ENCODE results near the gene ARL14EP. TPM values are rescaled to one million over a fixed set of nuclear protein-coding genes. Genes with fewer than 3 reads are reported as not detected.

ARL14EP gene
- total and polyA plus RNA-seq, 2 experiments from 2014 or later: 21.7 to 22.2 TPM

DNA sequence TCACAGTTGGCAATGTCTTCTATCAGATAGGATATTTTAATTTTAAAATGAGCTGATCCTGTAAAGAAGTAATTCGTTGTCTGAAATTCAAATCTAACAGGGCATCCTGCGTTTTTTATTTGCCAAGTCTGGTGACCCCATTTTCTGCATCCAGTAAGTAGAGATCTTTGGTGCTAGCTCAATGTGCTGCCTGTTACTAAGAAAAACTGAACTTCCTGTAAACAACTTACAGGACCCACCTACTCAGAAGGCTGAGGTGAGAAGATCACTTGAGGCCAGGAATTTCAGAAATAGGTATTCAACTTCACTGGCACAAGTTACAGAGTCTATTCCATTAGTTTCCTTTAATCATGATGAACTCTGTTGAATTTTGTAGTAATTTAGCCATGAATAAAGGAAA lies 4.0 kb downstream of the ARL14EP start:
- H3K79me2 ChIP-seq: peaks cover 81% of the 10 kb centered on the region

DNA sequence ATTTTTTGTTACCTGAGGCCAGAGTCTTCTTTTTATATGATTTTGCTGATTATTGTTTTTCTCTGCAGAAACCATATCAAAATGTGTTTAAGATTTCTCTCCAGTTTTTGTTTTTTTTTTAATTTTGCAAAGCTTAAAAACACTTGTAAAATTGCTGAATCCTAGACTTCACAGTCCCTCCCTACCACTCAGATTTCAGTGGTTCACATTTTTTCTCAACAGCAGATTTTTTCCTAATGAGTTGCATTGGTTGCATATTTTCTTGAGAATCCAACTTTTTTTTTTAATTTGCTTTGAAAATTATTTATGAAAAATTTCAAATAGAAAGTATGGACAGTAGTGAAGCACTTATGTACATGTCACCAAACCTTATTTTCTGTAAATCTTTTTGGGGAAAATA lies 5.8 kb downstream of the ARL14EP start:
- no peak overlapping the region for H3K4me2 ChIP-seq
- H3K4me3 ChIP-seq: no peak overlapping the region
- TF ChIP-seq EZH2phosphoT487 (IDR thresholded peaks at IDR 0.05; ENCODE audit: low read depth, severe bottlenecking, unreplicated experiment) (no peak), EZH2 (IDR thresholded peaks at IDR 0.05; ENCODE audit: borderline replicate concordance) (no peak)
- TF ChIP-seq, protein P1, sequence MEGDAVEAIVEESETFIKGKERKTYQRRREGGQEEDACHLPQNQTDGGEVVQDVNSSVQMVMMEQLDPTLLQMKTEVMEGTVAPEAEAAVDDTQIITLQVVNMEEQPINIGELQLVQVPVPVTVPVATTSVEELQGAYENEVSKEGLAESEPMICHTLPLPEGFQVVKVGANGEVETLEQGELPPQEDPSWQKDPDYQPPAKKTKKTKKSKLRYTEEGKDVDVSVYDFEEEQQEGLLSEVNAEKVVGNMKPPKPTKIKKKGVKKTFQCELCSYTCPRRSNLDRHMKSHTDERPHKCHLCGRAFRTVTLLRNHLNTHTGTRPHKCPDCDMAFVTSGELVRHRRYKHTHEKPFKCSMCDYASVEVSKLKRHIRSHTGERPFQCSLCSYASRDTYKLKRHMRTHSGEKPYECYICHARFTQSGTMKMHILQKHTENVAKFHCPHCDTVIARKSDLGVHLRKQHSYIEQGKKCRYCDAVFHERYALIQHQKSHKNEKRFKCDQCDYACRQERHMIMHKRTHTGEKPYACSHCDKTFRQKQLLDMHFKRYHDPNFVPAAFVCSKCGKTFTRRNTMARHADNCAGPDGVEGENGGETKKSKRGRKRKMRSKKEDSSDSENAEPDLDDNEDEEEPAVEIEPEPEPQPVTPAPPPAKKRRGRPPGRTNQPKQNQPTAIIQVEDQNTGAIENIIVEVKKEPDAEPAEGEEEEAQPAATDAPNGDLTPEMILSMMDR (IDR thresholded peaks at IDR 0.05; ENCODE audit: poor library complexity): no peak
- no peaks in the 10 kb centered on the region for H3K9me3 ChIP-seq (ENCODE audit: low read depth)
- DNase-seq (ENCODE audit: low spot score): no peak
- no peaks in the 10 kb centered on the region for H3K27me3 ChIP-seq
- no peak overlapping the region for H2AFZ ChIP-seq
- no peaks in the 10 kb centered on the region for H3K9me2 ChIP-seq (replicated peaks; ENCODE audit: insufficient read depth)
- no peaks in the 10 kb centered on the region for H3K36me3 ChIP-seq (replicated peaks; ENCODE audit: insufficient read depth, low read depth)
- H3K4me1 ChIP-seq (ENCODE audit: insufficient read depth): peaks cover 12% of the 10 kb centered on the region
- H3K27ac ChIP-seq: no peak overlapping the region
- H4K20me1 ChIP-seq (ENCODE audit: insufficient read depth, poor library complexity, severe bottlenecking): peaks cover 3% of the 10 kb centered on the region
- peaks cover 85% of the 10 kb centered on the region for H3K79me2 ChIP-seq

More for the DNA sequence above, 4.0 kb downstream of the ARL14EP start:
- Histone ChIP-seq H3K27ac (no peak overlapping the region), H2AFZ (no peak overlapping the region), H3K4me3 (no peak overlapping the region), H3K27me3 (no peaks in the 10 kb centered on the region), H3K9me3 (ENCODE audit: low read depth) (no peaks in the 10 kb centered on the region), H3K36me3 (replicated peaks; ENCODE audit: insufficient read depth, low read depth) (no peaks in the 10 kb centered on the region), H3K4me1 (ENCODE audit: insufficient read depth) (peaks cover 12% of the 10 kb centered on the region), H3K4me2 (no peak overlapping the region), H3K9me2 (replicated peaks; ENCODE audit: insufficient read depth) (no peaks in the 10 kb centered on the region), H4K20me1 (ENCODE audit: insufficient read depth, poor library complexity, severe bottlenecking) (peaks cover 3% of the 10 kb centered on the region)
- TF ChIP-seq, protein P1 (IDR thresholded peaks at IDR 0.05; ENCODE audit: poor library complexity): no peak
- no peak for TF ChIP-seq EZH2 (IDR thresholded peaks at IDR 0.05; ENCODE audit: borderline replicate concordance)
- TF ChIP-seq EZH2phosphoT487 (IDR thresholded peaks at IDR 0.05; ENCODE audit: low read depth, severe bottlenecking, unreplicated experiment): no peak
- 100% methylated on average over 2 of the region's 2 CpGs for WGBS (ENCODE audit: low lambda C conversion rate, missing lambda C conversion rate)
- DNase-seq (ENCODE audit: low spot score): no peak

DNA sequence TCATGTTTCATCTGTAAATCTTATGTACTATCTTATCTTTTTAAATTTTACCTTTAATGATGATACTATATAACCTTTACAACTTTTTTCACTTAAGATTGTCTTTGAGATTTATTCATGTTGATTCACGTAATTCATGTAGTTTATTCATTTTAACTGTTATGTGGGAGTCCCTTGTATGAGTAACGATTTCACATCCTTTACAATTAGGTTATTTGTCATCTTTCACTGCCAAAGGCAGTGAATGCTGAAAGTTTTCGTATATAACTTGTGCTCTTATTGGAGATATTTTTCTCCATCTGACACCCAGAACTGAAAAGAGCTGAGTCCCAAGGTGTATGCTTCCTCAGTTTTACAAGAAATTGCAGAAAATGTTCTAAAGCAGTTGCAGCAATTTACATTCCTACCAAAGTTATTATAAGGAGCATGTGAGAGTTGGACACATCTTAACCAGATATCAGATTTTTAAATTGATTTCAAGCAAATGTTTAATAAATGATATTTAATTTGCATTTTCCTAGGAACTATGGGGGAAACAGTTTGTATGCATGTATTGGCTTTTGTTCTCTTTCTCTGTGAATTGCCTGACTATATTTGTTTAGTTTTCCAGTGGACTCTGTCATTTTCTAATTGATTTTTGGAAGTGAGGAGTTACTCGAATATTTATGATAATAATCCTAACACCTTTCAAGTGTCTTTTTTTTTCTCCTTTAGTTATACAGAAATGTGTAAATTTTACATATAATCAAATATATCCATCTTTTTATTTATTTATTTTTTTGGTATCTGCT lies 6.4 kb downstream of the ARL14EP start:
- H3K9me3 ChIP-seq (ENCODE audit: low read depth): no peaks in the 10 kb centered on the region
- no peak for DNase-seq (ENCODE audit: low spot score)
- peaks cover 8% of the 10 kb centered on the region for H3K4me1 ChIP-seq (ENCODE audit: insufficient read depth)
- TF ChIP-seq EZH2 (IDR thresholded peaks at IDR 0.05; ENCODE audit: borderline replicate concordance) (no peak), EZH2phosphoT487 (IDR thresholded peaks at IDR 0.05; ENCODE audit: low read depth, severe bottlenecking, unreplicated experiment) (no peak)
- TF ChIP-seq, protein P1 (IDR thresholded peaks at IDR 0.05; ENCODE audit: poor library complexity): no peak
- H3K9me2 ChIP-seq (replicated peaks; ENCODE audit: insufficient read depth): no peaks in the 10 kb centered on the region
- no peaks in the 10 kb centered on the region for H3K27me3 ChIP-seq
- no peaks in the 10 kb centered on the region for H3K36me3 ChIP-seq (replicated peaks; ENCODE audit: insufficient read depth, low read depth)
- H3K79me2 ChIP-seq: peaks cover 79% of the 10 kb centered on the region
- no peak overlapping the region for H3K27ac ChIP-seq
- H2AFZ ChIP-seq: no peak overlapping the region
- peak overlapping the region; percentile 19 for H3K4me2 ChIP-seq
- 87% methylated on average over 4 of the region's 4 CpGs for WGBS (ENCODE audit: low lambda C conversion rate, missing lambda C conversion rate)
- no peak overlapping the region for H3K4me3 ChIP-seq
- peaks cover 3% of the 10 kb centered on the region for H4K20me1 ChIP-seq (ENCODE audit: insufficient read depth, poor library complexity, severe bottlenecking)
